PC-3 (cell line): ENCODE results near the gene NREP.

ENCODE experiments used
- CTCF ChIP-seq: fragments of 300-600 bp; sonication (generic); conservative IDR thresholded peaks from 2 replicates; pipeline ENCODE4 v1.5.1; 2017; ENCODE audit warnings: antibody characterized with exemption, low read depth, mild to moderate bottlenecking, low read length
- EZH2 ChIP-seq: fragments of 300-600 bp; sonication (generic); IDR thresholded peaks from one replicate; pipeline ENCODE4 v1.6.1; 2017; ENCODE audit warnings: antibody characterized with exemption, mild to moderate bottlenecking, low read length; ENCODE audit not compliant: unreplicated experiment
- EZH2phosphoT487 ChIP-seq: fragments of 300-600 bp; sonication (generic); IDR thresholded peaks from 2 replicates; pipeline ENCODE4 v1.6.1; 2018; ENCODE audit warnings: mild to moderate bottlenecking, antibody characterized with exemption, low read length, borderline replicate concordance

- no peak for TF ChIP-seq CTCF
- TF ChIP-seq EZH2phosphoT487, result no peak
- no peak for TF ChIP-seq EZH2
Observed at GRCh38 chr5:111745075-111745739, 11.8 kb downstream of the NREP start.
